ENCODE results near the gene PRSS33.

The PRSS33 gene

GRCh38 chr16:2736476-2737237 lies 50.7 kb downstream of the PRSS33 start:
- Histone ChIP-seq H3K9me3 (ENCODE audit: control insufficient read depth, low read length) (no peaks in the 10 kb centered on the region), H3K4me3 (ENCODE audit: extremely low read depth, insufficient read depth, low read length, poor library complexity, severe bottlenecking) (no peak overlapping the region), H3K27ac (ENCODE audit: low read depth, low read length, severe bottlenecking) (no peak overlapping the region), H3K4me1 (ENCODE audit: control insufficient read depth, insufficient read depth, low read length, poor library complexity, severe bottlenecking) (no peaks in the 10 kb centered on the region), H3K36me3 (ENCODE audit: control insufficient read depth, insufficient read depth, low read length) (no peaks in the 10 kb centered on the region)
- 95 to 96% methylated on average over 8 to 9 of the region's 11 CpGs for WGBS, 2 experiments (ENCODE audit: insufficient coverage in 2 of 2)

- H3K9me3 ChIP-seq (ENCODE audit: control insufficient read depth, low read length), result no peaks in the 10 kb centered on the region
- H3K36me3 ChIP-seq (ENCODE audit: control insufficient read depth, insufficient read depth, low read length), result no peaks in the 10 kb centered on the region
- no peak overlapping the region for H3K27ac ChIP-seq (ENCODE audit: low read depth, low read length, severe bottlenecking)
- H3K4me3 ChIP-seq (ENCODE audit: extremely low read depth, insufficient read depth, low read length, poor library complexity, severe bottlenecking), result no peak overlapping the region
- no peaks in the 10 kb centered on the region for H3K4me1 ChIP-seq (ENCODE audit: control insufficient read depth, insufficient read depth, low read length, poor library complexity, severe bottlenecking)
- 88 to 98% methylated on average over 8 to 9 of the region's 10 CpGs for WGBS, 2 experiments (ENCODE audit: insufficient coverage in 2 of 2)
Measured at GRCh38 chr16:2734844-2735515, 52.4 kb downstream of the PRSS33 start.

Data from mesodermal cell (in vitro differentiated cells).